Left ventricle myocardium inferior (tissue), 1 donor: ENCODE measurements around the gene MAML2. TPM values are rescaled to one million over a fixed set of nuclear protein-coding genes. Genes with fewer than 3 reads are reported as not detected.

ENCODE experiments used
- DNase-seq: peaks from one replicate; pipeline ENCODE4 v3.0.0-alpha.2; 2020
- H3K27ac ChIP-seq: fragments of 200-600 bp; replicated peaks from 2 replicates; pipeline ENCODE4 v1.8.0; 2021
- H3K27me3 ChIP-seq: fragments of 200-600 bp; 2 replicates; pipeline ENCODE4 v1.8.0; 2021; ENCODE audit warnings: low read depth
- H3K36me3 ChIP-seq: fragments of 200-600 bp; 2 replicates; pipeline ENCODE4 v1.8.0; 2021
- H3K4me1 ChIP-seq: fragments of 200-600 bp; 2 replicates; pipeline ENCODE4 v1.8.0; 2021
- H3K4me3 ChIP-seq: fragments of 200-600 bp; 2 replicates; pipeline ENCODE4 v1.8.0; 2021; ENCODE audit warnings: mild to moderate bottlenecking, moderate library complexity
- H3K9me3 ChIP-seq: fragments of 200-600 bp; replicated peaks from 2 replicates; pipeline ENCODE4 v1.8.0; 2021
- CTCF ChIP-seq: fragments of 200-600 bp; IDR thresholded peaks from 2 replicates; pipeline ENCODE4 v1.8.0; 2021; ENCODE audit warnings: antibody characterized with exemption, mild to moderate bottlenecking, borderline replicate concordance
- intact Hi-C: fragments of 100-400 bp; cut with micrococcal nuclease; formaldehyde crosslinking; loops from one replicate; pipeline ENCODE4 v1.11.0; 2022
- total RNA-seq: library from RNA; stranded (reverse); fragmentation: NEBNext Ultra II Directional; extraction: Animal tissue kit (Norgen Biotek cat#: 25700); gene quantifications from one replicate; pipeline ENCODE4 v1.2.1, GENCODE V29; 2021
- donor health status: DM: no; HTN: yes; CAD: no; lungs with severe emphysema.

MAML2 gene
- total RNA-seq, 1 donor from 2014 or later, result 4.5 TPM

- no peak for TF ChIP-seq CTCF
- Histone ChIP-seq H3K27ac (no peak overlapping the region), H3K4me1 (peaks cover 10% of the 10 kb centered on the region), H3K9me3 (no peaks in the 10 kb centered on the region), H3K36me3 (no peaks in the 10 kb centered on the region), H3K27me3 (no peaks in the 10 kb centered on the region), H3K4me3 (no peak overlapping the region)
- intact Hi-C loops, result no loop called here
- DNase-seq, result no peak
These were observed 337.0 kb downstream of the MAML2 start for GRCh38 chr11:96006037-96006436.

- Histone ChIP-seq H3K4me1 (peaks cover 22% of the 10 kb centered on the region), H3K36me3 (no peaks in the 10 kb centered on the region), H3K9me3 (no peaks in the 10 kb centered on the region), H3K27ac (no peak overlapping the region), H3K27me3 (no peaks in the 10 kb centered on the region), H3K4me3 (no peak overlapping the region)
- no peak for DNase-seq
- intact Hi-C loops, result no loop called here
- TF ChIP-seq CTCF, result no peak
These were observed 338.1 kb downstream of the MAML2 start for GRCh38 chr11:96004862-96005261.

- Histone ChIP-seq H3K4me3 (no peak overlapping the region), H3K27me3 (no peaks in the 10 kb centered on the region), H3K36me3 (no peaks in the 10 kb centered on the region), H3K9me3 (no peaks in the 10 kb centered on the region), H3K4me1 (peaks cover 29% of the 10 kb centered on the region), H3K27ac (no peak overlapping the region)
- intact Hi-C loops, result no loop called here
- no peak for TF ChIP-seq CTCF
- no peak for DNase-seq
These were observed 340.2 kb downstream of the MAML2 start for GRCh38 chr11:96002754-96003290.

- peaks cover 29% of the 10 kb centered on the region for H3K4me1 ChIP-seq
- no peak for TF ChIP-seq CTCF
- H3K36me3 ChIP-seq, result no peaks in the 10 kb centered on the region
- intact Hi-C loops, result no loop called here
- DNase-seq, result no peak
- no peaks in the 10 kb centered on the region for H3K9me3 ChIP-seq
- peak overlapping the region; percentile 70 for H3K27ac ChIP-seq
- H3K27me3 ChIP-seq, result no peaks in the 10 kb centered on the region
- H3K4me3 ChIP-seq, result no peak overlapping the region
These were observed 340.7 kb downstream of the MAML2 start for GRCh38 chr11:96002339-96002738.

- H3K27ac ChIP-seq, result peak overlapping the region; percentile 70
- H3K4me3 ChIP-seq, result peak overlapping the region; percentile 6
- no peaks in the 10 kb centered on the region for H3K36me3 ChIP-seq
- H3K27me3 ChIP-seq, result no peaks in the 10 kb centered on the region
- no peak for TF ChIP-seq CTCF
- intact Hi-C loops, result no loop called here
- peak; percentile 77 for DNase-seq
- peaks cover 29% of the 10 kb centered on the region for H3K4me1 ChIP-seq
- no peaks in the 10 kb centered on the region for H3K9me3 ChIP-seq
These were observed 342.0 kb downstream of the MAML2 start for GRCh38 chr11:96001037-96001436.
